Mononuclear cell (primary cell): ENCODE measurements around the gene SYT13. TPM values are rescaled to one million over a fixed set of nuclear protein-coding genes. Genes with fewer than 3 reads are reported as not detected.
"Not testable (repeated sequence)": the region's sequence is repeated elsewhere in the genome, so short reads cannot be mapped to it uniquely, and the experiment has no call there.

Experiments used
- H3K27me3 ChIP-seq: 2 replicates; pipeline ENCODE4 v1.6.0; 2011; ENCODE audit warnings: low read length, control low read depth; ENCODE audit not compliant: insufficient read depth
- H3K4me1 ChIP-seq: 2 replicates; pipeline ENCODE4 v1.5.1; 2011; ENCODE audit warnings: mild to moderate bottlenecking, low read length, control low read depth; ENCODE audit not compliant: insufficient read depth
- H3K4me3 ChIP-seq: 2 replicates; pipeline ENCODE4 v1.5.1; 2011; ENCODE audit warnings: mild to moderate bottlenecking, low read length, moderate library complexity
- H3K9me3 ChIP-seq: 2 replicates; pipeline ENCODE4 v1.5.1; 2011; ENCODE audit warnings: low read depth, mild to moderate bottlenecking, control low read depth, low read length
- total RNA-seq: library from RNA; depleted of rRNA; stranded (reverse); fragments of >200 nt; gene quantifications from one replicate; pipeline ENCODE4 v1.2.3, GENCODE V29; 2012

SYT13 gene
- total RNA-seq, 1 donor = under 0.01 TPM

DNA sequence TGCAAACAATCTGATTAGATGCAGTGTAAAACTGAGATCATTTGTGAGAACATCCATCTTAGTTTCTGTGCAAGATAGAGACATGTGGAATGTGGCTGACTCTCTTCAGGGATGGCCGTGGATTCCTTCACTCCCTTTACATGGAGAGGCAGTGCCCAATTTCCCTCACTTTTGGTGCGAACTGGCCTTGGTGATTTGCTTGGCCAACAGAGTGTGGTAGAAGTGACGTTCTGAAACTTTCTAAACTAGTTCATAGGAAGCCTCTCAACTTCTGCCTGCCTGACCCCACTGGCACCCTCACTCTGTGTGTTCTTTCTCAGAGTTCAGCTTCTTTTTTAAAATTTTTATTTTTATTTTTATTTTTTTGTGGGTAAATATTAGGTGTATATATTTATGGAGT lies 9.9 kb upstream of the SYT13 start:
- Histone ChIP-seq H3K9me3 (no peaks in the 10 kb centered on the region), H3K4me3 (no peak overlapping the region), H3K27me3 (peaks cover 2% of the 10 kb centered on the region), H3K4me1 (no peaks in the 10 kb centered on the region)

DNA sequence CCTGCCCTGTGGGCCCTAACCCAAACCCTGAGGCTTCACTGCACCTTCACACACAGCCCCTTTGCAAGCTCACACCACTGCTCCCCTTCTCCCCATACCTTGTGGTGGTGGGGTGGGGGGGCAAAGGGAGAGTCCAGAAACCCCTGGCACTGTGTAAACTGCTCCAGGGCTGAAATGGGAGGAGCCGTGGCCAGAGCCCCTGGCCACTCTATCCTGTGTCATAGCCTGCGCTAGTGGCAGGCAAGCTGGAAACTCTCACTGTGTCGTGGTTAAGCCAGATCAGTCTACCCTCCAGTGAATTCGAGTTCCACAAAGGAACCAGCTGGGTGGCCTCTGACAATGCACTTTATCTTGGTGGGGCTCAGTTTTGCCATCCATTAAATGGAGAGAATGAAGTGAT lies 8.4 kb upstream of the SYT13 start:
- H3K9me3 ChIP-seq = no peaks in the 10 kb centered on the region
- no peak overlapping the region for H3K4me3 ChIP-seq
- no peaks in the 10 kb centered on the region for H3K4me1 ChIP-seq
- H3K27me3 ChIP-seq = peaks cover 11% of the 10 kb centered on the region

DNA sequence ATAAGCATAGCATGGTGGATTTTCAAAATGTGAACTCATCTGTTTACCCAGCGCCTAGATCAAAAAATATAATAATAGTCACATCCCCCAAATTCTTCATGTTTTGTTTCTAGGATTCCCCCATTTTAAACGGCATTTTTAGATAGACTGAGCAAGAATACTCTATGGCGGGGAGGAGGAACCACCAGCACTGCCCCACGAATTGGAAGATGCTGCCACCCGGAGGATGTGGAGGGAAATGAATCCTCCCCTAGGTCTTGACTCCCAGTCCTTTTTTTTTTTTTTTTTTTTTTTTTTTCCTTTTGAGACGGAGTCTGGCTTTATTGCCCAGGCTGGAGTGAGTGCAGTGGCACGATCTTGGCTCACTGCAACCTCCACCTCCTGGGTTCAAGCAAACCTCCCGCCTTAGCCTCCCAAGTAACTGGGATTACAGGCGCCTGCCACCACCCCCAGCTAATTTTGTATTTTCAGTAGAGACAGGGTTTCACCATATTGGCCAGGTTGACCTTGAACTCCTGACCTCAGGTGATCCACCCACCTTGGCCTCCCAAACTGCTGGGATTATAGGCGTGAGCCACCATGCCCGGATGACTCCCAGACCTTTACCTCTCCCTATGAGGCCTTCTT lies 7.5 kb upstream of the SYT13 start:
- not testable (repeated sequence) for H3K4me3 ChIP-seq, H3K9me3 ChIP-seq, H3K4me1 ChIP-seq
- peaks cover 15% of the 10 kb centered on the region for H3K27me3 ChIP-seq

GRCh38 chr11:45290586-45290985 lies 4.4 kb upstream of the SYT13 start:
- no peaks in the 10 kb centered on the region for H3K9me3 ChIP-seq
- peaks cover 38% of the 10 kb centered on the region for H3K27me3 ChIP-seq
- H3K4me3 ChIP-seq = no peak overlapping the region
- H3K4me1 ChIP-seq = no peaks in the 10 kb centered on the region

DNA sequence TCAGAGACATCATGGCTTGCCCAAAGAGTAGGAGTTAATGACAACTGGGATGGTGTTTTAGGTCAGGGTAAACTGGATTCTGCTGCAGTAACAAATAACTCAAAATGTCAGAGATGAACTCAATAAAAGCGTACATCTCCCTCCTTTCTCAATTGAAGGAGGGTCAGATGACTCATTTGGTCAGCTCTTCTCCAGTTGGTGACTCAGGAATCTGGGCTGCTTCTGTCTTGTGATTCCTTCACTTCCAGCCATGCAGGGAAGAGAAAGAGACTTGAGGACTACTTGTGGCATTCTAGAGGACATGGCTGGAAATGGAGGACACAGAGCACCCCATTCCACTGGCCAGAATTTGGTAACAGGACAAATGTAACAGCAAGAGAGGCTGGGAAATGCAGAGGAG lies 3.2 kb upstream of the SYT13 start:
- H3K27me3 ChIP-seq = peaks cover 47% of the 10 kb centered on the region
- no peaks in the 10 kb centered on the region for H3K4me1 ChIP-seq
- no peak overlapping the region for H3K4me3 ChIP-seq
- no peaks in the 10 kb centered on the region for H3K9me3 ChIP-seq

- no peaks in the 10 kb centered on the region for H3K9me3 ChIP-seq
- H3K4me3 ChIP-seq = no peak overlapping the region
- H3K4me1 ChIP-seq = no peaks in the 10 kb centered on the region
- peaks cover 47% of the 10 kb centered on the region for H3K27me3 ChIP-seq
Measured at GRCh38 chr11:45288339-45288738, 2.2 kb upstream of the SYT13 start.

DNA sequence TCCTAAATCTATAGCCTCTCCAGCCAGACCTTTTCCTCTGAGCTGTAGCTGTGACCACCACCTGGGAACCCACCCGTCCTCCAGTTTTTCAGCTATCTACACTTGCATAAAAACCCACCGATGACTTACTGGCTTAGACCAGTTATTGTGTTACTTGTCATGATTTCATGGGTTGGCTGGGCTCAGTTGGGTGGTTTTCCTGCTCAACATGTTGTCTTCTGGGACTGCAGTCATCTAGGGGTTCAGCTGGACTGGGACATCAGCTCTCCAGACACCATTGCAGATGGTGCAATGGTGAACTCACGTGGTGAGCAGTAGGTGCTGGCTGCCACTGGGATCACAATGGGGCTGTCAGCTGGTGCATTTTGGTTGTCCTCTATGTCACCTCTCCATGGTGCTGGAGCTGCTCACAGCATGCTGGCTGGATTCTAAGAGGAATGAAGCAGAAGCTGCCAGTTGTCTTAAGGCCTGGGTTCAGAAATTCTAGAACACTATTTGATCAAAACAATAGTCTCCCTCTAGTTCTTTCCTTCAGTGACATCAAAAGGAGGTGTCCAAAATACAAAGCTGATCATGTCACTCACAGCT lies 1.3 kb upstream of the SYT13 start:
- Histone ChIP-seq H3K4me3 (no peak overlapping the region), H3K9me3 (no peaks in the 10 kb centered on the region), H3K4me1 (no peaks in the 10 kb centered on the region), H3K27me3 (peaks cover 48% of the 10 kb centered on the region)

DNA sequence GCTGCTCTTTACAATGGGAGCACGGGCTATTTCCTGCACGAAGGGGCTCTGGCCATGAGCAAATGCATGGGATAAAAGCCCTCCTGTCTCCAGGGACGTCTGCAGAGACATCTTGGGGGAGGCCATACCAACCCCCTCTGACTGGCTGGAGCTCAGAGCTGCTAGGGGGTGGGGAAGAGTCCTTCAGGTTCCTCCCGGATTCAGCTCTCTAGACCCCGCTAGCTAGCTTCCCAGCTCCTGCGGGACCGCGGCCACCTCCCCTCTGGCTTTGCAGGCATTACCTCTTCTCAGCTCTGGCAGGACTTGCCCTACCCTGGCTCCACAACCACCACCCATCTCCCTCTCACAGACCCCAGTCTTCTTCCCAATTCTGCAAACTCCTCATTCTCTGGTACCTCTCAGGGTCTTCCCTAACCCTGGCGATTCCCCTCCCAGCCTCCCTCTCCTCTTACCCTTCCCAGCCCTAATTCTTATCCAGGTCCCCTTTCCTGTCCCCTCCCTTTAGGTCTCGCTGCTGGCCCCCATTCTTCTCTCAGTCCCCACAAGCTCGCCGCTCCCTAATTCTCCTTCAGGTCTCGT lies 802 bp downstream of the SYT13 start:
- no peaks in the 10 kb centered on the region for H3K9me3 ChIP-seq
- H3K4me3 ChIP-seq = no peak overlapping the region
- H3K27me3 ChIP-seq = peaks cover 41% of the 10 kb centered on the region
- no peaks in the 10 kb centered on the region for H3K4me1 ChIP-seq

DNA sequence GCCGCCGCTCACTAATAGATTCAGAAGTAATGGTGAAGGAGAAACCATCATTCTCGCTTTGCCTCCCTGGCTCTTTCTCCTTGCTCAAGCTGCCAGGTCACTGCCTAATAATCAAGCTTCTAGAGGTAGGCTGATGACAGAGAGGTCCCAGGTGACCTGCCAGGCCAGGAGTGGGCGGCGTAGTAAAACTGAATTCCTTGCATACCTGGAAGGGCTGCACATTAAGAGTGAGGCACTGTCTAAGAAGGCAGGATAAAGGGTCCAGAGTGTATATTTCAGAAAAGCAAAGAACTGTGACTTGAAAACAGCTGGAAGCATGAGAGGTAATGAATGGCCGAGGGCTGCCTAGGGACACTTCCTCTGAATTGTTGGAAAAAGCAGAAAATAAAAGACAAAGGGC lies 4.1 kb downstream of the SYT13 start:
- Histone ChIP-seq H3K27me3 (peaks cover 24% of the 10 kb centered on the region), H3K9me3 (no peaks in the 10 kb centered on the region), H3K4me3 (no peak overlapping the region), H3K4me1 (no peaks in the 10 kb centered on the region)

DNA sequence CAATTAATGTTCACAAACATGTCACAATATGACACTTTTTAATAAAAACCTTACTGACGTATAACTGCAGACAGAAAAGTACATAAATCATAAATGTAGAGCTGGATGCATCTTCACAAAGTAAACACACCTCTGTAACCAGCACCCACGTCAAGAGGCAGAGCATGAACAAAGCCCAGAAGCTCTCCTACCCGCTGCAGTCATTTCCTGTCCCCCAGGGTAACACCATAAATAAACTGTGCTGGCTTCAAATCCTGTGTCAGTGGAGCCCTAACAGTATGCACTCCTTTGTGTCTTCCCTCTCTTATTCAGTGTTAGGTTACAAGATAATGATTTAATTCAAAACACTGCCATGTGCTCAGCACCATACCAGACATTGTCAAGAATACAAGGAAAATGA lies 5.7 kb downstream of the SYT13 start:
- H3K4me1 ChIP-seq = no peaks in the 10 kb centered on the region
- peaks cover 10% of the 10 kb centered on the region for H3K27me3 ChIP-seq
- H3K9me3 ChIP-seq = no peaks in the 10 kb centered on the region
- no peak overlapping the region for H3K4me3 ChIP-seq

- Histone ChIP-seq H3K27me3 (peaks cover 3% of the 10 kb centered on the region), H3K4me1 (no peaks in the 10 kb centered on the region), H3K4me3 (no peak overlapping the region), H3K9me3 (no peaks in the 10 kb centered on the region)
Measured at GRCh38 chr11:45279645-45280044, 6.5 kb downstream of the SYT13 start.

GRCh38 chr11:45278714-45279113 lies 7.4 kb downstream of the SYT13 start:
- Histone ChIP-seq H3K9me3 (no peaks in the 10 kb centered on the region), H3K27me3 (peaks cover 2% of the 10 kb centered on the region), H3K4me3 (no peak overlapping the region), H3K4me1 (no peaks in the 10 kb centered on the region)

DNA sequence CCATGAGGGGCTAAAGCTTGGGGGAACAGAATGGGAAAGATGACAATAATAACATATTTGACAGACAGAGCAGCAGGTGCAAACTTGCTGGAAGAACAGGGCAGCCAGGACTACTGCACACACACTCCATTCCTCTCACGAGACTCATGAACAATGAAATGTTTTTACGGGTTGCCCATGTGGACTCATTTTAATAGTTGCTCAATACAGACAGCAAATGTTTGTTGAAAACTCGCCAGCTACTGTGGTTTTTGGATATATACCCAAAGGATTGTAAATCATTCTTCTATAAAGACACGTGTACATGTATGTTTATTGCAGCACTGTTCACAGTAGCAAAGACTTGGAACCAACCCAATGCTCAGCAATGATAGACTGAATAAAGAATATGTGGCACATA lies 10.3 kb downstream of the SYT13 start:
- H3K4me3 ChIP-seq = no peak overlapping the region
- no peaks in the 10 kb centered on the region for H3K9me3 ChIP-seq
- H3K4me1 ChIP-seq = no peaks in the 10 kb centered on the region
- no peaks in the 10 kb centered on the region for H3K27me3 ChIP-seq

- Histone ChIP-seq H3K4me1 (no peaks in the 10 kb centered on the region), H3K9me3 (no peaks in the 10 kb centered on the region), H3K27me3 (peaks cover 10% of the 10 kb centered on the region), H3K4me3 (no peak overlapping the region)
Measured at GRCh38 chr11:45274206-45274605, 11.9 kb downstream of the SYT13 start.

DNA sequence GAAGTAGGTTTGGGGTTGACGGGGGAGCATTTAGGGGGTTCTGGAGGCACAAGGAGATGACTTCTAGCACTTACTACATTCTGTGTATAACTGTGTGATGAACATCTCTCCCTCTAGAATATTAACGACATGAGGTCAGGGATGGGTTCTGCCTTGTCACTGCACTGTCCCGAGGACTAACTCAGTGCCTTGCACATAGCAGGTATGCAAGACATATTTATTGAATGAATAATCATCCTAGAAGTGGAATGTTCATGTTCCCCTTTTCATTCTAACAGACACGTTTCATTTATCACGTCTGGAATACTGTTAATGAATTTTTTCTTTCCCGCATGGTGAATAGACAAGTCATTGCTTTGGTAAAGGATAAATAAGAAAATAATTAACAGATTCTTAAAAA lies 12.6 kb downstream of the SYT13 start:
- no peak overlapping the region for H3K4me3 ChIP-seq
- no peaks in the 10 kb centered on the region for H3K4me1 ChIP-seq
- no peaks in the 10 kb centered on the region for H3K9me3 ChIP-seq
- peaks cover 10% of the 10 kb centered on the region for H3K27me3 ChIP-seq

- H3K27me3 ChIP-seq = peaks cover 10% of the 10 kb centered on the region
- no peak overlapping the region for H3K4me3 ChIP-seq
- no peaks in the 10 kb centered on the region for H3K9me3 ChIP-seq
- no peaks in the 10 kb centered on the region for H3K4me1 ChIP-seq
Measured at GRCh38 chr11:45272701-45273100, 13.4 kb downstream of the SYT13 start.
